ENCODE results near the gene PLA2G3. TPM values are rescaled to one million over a fixed set of nuclear protein-coding genes. Genes with fewer than 3 reads are reported as not detected.
A peak's percentile ranks its signal among the peaks of the same experiment; 100 is the strongest.

The PLA2G3 gene
- polyA plus RNA-seq, 2 of the 4 experiments (the other 2 are of a cell fraction): not detected

DNA sequence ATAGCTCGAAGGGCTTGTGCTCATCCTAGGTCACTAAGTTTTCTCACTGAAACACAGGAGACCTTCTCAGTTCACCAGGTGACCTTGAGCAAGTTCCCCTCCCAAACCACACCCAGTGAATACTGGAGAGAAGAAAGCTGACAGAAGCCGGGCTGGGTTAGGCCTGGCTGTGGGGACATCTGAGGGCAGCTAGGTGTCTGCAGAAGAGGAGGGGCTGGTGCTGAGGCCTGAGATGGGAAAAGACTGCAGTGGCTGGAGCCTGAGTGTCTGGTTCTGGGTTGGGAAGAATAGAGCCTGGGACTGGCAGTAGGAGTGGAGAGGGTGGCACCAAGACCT, 18.1 kb downstream of the PLA2G3 start:
- ChIA-PET POLR2A (interaction anchor here (1.0 kb wide), 1 partner anchor 14 kb away, joined by 8 read pairs; the partner anchor contains the start of gene SELENOM), CTCF (interaction anchor here (0.9 kb wide), 1 partner anchor 15 kb away, joined by 7 read pairs; the partner anchor contains the start of gene SELENOM)
- no peak for DNase-seq (ENCODE audit: low read depth in 1 of 2, low spot score in 1 of 2)
- TF ChIP-seq, protein P1, sequence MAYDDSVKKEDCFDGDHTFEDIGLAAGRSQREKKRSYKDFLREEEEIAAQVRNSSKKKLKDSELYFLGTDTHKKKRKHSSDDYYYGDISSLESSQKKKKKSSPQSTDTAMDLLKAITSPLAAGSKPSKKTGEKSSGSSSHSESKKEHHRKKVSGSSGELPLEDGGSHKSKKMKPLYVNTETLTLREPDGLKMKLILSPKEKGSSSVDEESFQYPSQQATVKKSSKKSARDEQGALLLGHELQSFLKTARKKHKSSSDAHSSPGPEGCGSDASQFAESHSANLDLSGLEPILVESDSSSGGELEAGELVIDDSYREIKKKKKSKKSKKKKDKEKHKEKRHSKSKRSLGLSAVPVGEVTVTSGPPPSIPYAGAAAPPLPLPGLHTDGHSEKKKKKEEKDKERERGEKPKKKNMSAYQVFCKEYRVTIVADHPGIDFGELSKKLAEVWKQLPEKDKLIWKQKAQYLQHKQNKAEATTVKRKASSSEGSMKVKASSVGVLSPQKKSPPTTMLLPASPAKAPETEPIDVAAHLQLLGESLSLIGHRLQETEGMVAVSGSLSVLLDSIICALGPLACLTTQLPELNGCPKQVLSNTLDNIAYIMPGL (CRISPR knock-in tag; IDR thresholded peaks at IDR 0.05; ENCODE audit: borderline replicate concordance): no peak
- TF ChIP-seq FOSL2 (IDR thresholded peaks at IDR 0.05): no peak
- no peak for TF ChIP-seq FOSL2 (CRISPR knock-in tag; IDR thresholded peaks at IDR 0.05)
- TF ChIP-seq HOXB13 (CRISPR knock-in tag; IDR thresholded peaks at IDR 0.05; ENCODE audit: low read depth): no peak
- TF ChIP-seq MAZ (IDR thresholded peaks at IDR 0.05; ENCODE audit: borderline replicate concordance, low read depth, low read length): no peak
- no peak for TF ChIP-seq NPAS2 (CRISPR knock-in tag; IDR thresholded peaks at IDR 0.05; ENCODE audit: borderline replicate concordance)
- TF ChIP-seq CBX8 (IDR thresholded peaks at IDR 0.05): no peak
- TF ChIP-seq RCOR1 (IDR thresholded peaks at IDR 0.05; ENCODE audit: low read depth, low read length): no peak
- no peak for TF ChIP-seq CHD2 (IDR thresholded peaks at IDR 0.05; ENCODE audit: low read length, partially characterized antibody)
- no peak for TF ChIP-seq RAD21 (conservative IDR thresholded peaks at IDR 0.05 in 1 of 2, IDR thresholded peaks at IDR 0.05 in 1 of 2)
- TF ChIP-seq RNF2 (IDR thresholded peaks at IDR 0.05; ENCODE audit: borderline replicate concordance, low read depth): no peak
- TF ChIP-seq, protein P2, sequence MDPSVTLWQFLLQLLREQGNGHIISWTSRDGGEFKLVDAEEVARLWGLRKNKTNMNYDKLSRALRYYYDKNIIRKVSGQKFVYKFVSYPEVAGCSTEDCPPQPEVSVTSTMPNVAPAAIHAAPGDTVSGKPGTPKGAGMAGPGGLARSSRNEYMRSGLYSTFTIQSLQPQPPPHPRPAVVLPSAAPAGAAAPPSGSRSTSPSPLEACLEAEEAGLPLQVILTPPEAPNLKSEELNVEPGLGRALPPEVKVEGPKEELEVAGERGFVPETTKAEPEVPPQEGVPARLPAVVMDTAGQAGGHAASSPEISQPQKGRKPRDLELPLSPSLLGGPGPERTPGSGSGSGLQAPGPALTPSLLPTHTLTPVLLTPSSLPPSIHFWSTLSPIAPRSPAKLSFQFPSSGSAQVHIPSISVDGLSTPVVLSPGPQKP (IDR thresholded peaks at IDR 0.05; ENCODE audit: low read depth, low read length): no peak
- no peak for TF ChIP-seq GATA3 (IDR thresholded peaks at IDR 0.05; ENCODE audit: borderline replicate concordance)
- TF ChIP-seq, protein P3, sequence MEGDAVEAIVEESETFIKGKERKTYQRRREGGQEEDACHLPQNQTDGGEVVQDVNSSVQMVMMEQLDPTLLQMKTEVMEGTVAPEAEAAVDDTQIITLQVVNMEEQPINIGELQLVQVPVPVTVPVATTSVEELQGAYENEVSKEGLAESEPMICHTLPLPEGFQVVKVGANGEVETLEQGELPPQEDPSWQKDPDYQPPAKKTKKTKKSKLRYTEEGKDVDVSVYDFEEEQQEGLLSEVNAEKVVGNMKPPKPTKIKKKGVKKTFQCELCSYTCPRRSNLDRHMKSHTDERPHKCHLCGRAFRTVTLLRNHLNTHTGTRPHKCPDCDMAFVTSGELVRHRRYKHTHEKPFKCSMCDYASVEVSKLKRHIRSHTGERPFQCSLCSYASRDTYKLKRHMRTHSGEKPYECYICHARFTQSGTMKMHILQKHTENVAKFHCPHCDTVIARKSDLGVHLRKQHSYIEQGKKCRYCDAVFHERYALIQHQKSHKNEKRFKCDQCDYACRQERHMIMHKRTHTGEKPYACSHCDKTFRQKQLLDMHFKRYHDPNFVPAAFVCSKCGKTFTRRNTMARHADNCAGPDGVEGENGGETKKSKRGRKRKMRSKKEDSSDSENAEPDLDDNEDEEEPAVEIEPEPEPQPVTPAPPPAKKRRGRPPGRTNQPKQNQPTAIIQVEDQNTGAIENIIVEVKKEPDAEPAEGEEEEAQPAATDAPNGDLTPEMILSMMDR (IDR thresholded peaks at IDR 0.05): no peak
- TF ChIP-seq ZFP36 (IDR thresholded peaks at IDR 0.05; ENCODE audit: borderline replicate concordance, partially characterized antibody): no peak
- Histone ChIP-seq H3K4me1 (peaks cover 11% of the 10 kb centered on the region), H3K9me3 (no peaks in the 10 kb centered on the region), H3K4me3 (no peak overlapping the region), H3K4me2 (peak overlapping the region; percentile 92), H3K27ac (peak overlapping the region; percentile 81 to 94; a peak in 5 of 6 replicates)
- no peak for FAIRE-seq
- no peak for ATAC-seq
- 75% methylated on average over 2 of the region's 2 CpGs for WGBS (ENCODE audit: missing lambda C conversion rate)

DNA sequence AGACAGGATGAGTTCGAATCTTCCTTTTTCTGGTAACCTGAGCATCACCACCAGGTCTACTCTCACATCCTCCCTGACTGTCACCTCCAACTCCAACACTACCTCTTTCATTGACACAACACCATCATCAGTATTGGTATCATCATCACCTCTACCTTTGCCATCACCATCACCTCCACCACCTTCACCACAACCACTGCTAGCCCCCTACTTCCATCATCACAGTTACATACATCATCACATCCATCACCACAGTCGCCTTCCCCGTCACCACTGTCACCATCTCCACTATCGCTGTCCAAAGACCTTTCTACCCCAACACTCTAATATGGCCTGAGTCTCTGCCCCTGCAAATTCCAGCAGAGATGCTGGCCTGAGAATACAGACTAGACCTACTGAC, 18.9 kb downstream of the PLA2G3 start:
- Histone ChIP-seq H3K4me3 (no peak overlapping the region), H3K9me3 (no peaks in the 10 kb centered on the region), H3K4me1 (peaks cover 11% of the 10 kb centered on the region), H3K27ac (no peak overlapping the region), H3K4me2 (no peak overlapping the region)
- ATAC-seq (no peak), DNase-seq (ENCODE audit: low read depth in 1 of 2, low spot score in 1 of 2) (no peak), FAIRE-seq (no peak)
- ChIA-PET CTCF (interaction anchor here (2.9 kb wide), 1 partner anchor 13 kb away, joined by 19 read pairs; the partner anchor contains the start of gene SELENOM), POLR2A (no interaction called here)
- WGBS (ENCODE audit: missing lambda C conversion rate): 91% methylated on average over 4 of the region's 4 CpGs
- TF ChIP-seq ESRRA (IDR thresholded peaks at IDR 0.05; ENCODE audit: borderline replicate concordance, low read length): no peak
- TF ChIP-seq ZFP36 (IDR thresholded peaks at IDR 0.05; ENCODE audit: borderline replicate concordance, partially characterized antibody): no peak
- no peak for TF ChIP-seq CHD4 (IDR thresholded peaks at IDR 0.05; ENCODE audit: borderline replicate concordance)
- TF ChIP-seq PHF8 (IDR thresholded peaks at IDR 0.05; ENCODE audit: borderline replicate concordance, low read depth): no peak
- TF ChIP-seq POLR2A (IDR thresholded peaks at IDR 0.05; ENCODE audit: low read length): no peak
- TF ChIP-seq, protein P2 (IDR thresholded peaks at IDR 0.05; ENCODE audit: low read depth, low read length): no peak
- no peak for TF ChIP-seq BHLHE40 (IDR thresholded peaks at IDR 0.05; ENCODE audit: low read depth, low read length)
- TF ChIP-seq, protein P4, sequence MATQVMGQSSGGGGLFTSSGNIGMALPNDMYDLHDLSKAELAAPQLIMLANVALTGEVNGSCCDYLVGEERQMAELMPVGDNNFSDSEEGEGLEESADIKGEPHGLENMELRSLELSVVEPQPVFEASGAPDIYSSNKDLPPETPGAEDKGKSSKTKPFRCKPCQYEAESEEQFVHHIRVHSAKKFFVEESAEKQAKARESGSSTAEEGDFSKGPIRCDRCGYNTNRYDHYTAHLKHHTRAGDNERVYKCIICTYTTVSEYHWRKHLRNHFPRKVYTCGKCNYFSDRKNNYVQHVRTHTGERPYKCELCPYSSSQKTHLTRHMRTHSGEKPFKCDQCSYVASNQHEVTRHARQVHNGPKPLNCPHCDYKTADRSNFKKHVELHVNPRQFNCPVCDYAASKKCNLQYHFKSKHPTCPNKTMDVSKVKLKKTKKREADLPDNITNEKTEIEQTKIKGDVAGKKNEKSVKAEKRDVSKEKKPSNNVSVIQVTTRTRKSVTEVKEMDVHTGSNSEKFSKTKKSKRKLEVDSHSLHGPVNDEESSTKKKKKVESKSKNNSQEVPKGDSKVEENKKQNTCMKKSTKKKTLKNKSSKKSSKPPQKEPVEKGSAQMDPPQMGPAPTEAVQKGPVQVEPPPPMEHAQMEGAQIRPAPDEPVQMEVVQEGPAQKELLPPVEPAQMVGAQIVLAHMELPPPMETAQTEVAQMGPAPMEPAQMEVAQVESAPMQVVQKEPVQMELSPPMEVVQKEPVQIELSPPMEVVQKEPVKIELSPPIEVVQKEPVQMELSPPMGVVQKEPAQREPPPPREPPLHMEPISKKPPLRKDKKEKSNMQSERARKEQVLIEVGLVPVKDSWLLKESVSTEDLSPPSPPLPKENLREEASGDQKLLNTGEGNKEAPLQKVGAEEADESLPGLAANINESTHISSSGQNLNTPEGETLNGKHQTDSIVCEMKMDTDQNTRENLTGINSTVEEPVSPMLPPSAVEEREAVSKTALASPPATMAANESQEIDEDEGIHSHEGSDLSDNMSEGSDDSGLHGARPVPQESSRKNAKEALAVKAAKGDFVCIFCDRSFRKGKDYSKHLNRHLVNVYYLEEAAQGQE (IDR thresholded peaks at IDR 0.05): no peak
- no peak for TF ChIP-seq MAZ (IDR thresholded peaks at IDR 0.05; ENCODE audit: borderline replicate concordance, low read depth, low read length)
- TF ChIP-seq, protein P5, sequence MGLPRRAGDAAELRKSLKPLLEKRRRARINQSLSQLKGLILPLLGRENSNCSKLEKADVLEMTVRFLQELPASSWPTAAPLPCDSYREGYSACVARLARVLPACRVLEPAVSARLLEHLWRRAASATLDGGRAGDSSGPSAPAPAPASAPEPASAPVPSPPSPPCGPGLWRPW (IDR thresholded peaks at IDR 0.05): no peak
- TF ChIP-seq SMC3 (IDR thresholded peaks at IDR 0.05): no peak

Measured in A549 (cell line).